Naive B cell (primary cell): ENCODE data around the gene PCGF2. TPM values are rescaled to one million over a fixed set of nuclear protein-coding genes. Genes with fewer than 3 reads are reported as not detected.

ENCODE experiments used
- ATAC-seq, 2 donors: fragments of 150-1000 bp; cut with Tn5 transposase; 2 replicates each; pipeline ENCODE4 v1.10.0; 2021; ENCODE audit warnings: low read depth in 2 of 2, mild to moderate bottlenecking in 2 of 2, moderate library complexity in 2 of 2
- DNase-seq: peaks from one replicate; pipeline ENCODE4 v3.0.0; 2022
- H3K27ac Mint-ChIP-seq, 6 donors: one replicate each; pipeline ENCODE4 v1.8.0; 2020 to 2022; ENCODE audit warnings: mild to moderate bottlenecking in 6 of 6, mixed read lengths in 6 of 6, moderate library complexity in 5 of 6, inconsistent platforms in 2 of 6
- H3K27me3 Mint-ChIP-seq, 3 donors: one replicate each; pipeline ENCODE4 v1.8.0; 2021 to 2022; ENCODE audit warnings: mixed read lengths in 3 of 3, mild to moderate bottlenecking in 1 of 3
- H3K36me3 Mint-ChIP-seq, 2 donors: one replicate each; pipeline ENCODE4 v1.8.0; 2020 to 2022; ENCODE audit warnings: mixed read lengths in 2 of 2, inconsistent platforms in 1 of 2, mild to moderate bottlenecking in 1 of 2
- H3K4me1 Mint-ChIP-seq, 3 donors: one replicate each; pipeline ENCODE4 v1.8.0; 2020 to 2022; ENCODE audit warnings: mixed read lengths in 3 of 3, inconsistent platforms in 1 of 3, mild to moderate bottlenecking in 1 of 3, moderate library complexity in 1 of 3
- H3K4me3 Mint-ChIP-seq, 8 donors: one replicate each; pipeline ENCODE4 v1.8.0; 2020 to 2022; ENCODE audit warnings: mild to moderate bottlenecking in 8 of 8, mixed read lengths in 8 of 8, moderate library complexity in 8 of 8, inconsistent platforms in 2 of 8
- H3K9me3 Mint-ChIP-seq, 7 donors: one replicate each; pipeline ENCODE4 v1.8.0; 2020 to 2022; ENCODE audit warnings: mixed read lengths in 7 of 7, mild to moderate bottlenecking in 5 of 7, inconsistent platforms in 2 of 7, moderate library complexity in 1 of 7
- polyA plus RNA-seq, 6 donors: library from polyadenylated mRNA; unstranded; fragments of 300-500 nt; fragmentation: Illumina TruSeq; gene quantifications; one replicate each; pipeline ENCODE4 v1.2.3, GENCODE V29; 2021; ENCODE audit warnings: low read depth in 6 of 6

Gene PCGF2
- polyA plus RNA-seq, 6 donors from 2014 or later, result not detected

DNA sequence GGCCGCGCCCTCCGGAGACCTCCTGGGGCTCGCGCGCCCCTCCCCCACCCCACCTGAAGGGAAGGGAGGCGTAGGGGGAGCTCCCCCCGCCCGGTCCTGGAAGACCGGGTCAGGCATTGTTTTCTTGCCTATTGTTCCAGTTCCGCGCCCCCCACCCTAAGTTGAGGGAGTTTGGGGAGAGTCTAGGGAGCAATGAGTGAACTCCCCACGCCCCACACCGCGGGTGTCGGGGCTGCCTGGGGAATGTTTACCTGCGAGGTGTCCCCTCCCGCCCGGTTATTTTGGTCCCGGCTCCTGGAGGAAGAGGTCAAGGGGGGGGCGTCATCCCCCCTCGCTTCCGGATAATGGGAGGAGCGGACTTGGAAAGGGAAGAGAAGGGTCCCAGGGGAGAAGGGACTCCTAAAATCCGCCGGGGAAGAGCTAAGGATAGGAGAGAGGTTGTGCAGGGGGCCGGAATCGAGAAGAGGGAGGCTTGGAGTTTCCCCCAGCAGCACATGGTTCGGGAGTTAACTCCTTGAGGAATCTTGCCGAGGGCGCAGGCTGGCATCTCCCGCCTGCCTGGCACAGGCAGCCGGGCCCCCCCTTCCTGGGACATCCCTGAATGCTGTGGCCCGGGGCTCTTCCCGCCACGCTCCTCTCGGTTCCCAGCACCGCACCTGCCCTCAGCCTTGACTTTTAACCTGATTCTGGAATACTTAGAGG lies 42.2 kb downstream of the PCGF2 start:
- DNase-seq (no peak), ATAC-seq (no peak)
- H3K27me3 Mint-ChIP-seq, result no peaks in the 10 kb centered on the region
- H3K36me3 Mint-ChIP-seq, result peaks cover 0 to 16% of the 10 kb centered on the region in 2 donors
- peak overlapping the region; percentile 86 to 98 (median 95) for H3K4me3 Mint-ChIP-seq
- H3K9me3 Mint-ChIP-seq, result no peaks in the 10 kb centered on the region
- H3K27ac Mint-ChIP-seq, result peak overlapping the region; percentile 46 to 97 (median 94)
- H3K4me1 Mint-ChIP-seq, result peaks cover 58 to 76% (median 69%) of the 10 kb centered on the region in 3 donors

DNA sequence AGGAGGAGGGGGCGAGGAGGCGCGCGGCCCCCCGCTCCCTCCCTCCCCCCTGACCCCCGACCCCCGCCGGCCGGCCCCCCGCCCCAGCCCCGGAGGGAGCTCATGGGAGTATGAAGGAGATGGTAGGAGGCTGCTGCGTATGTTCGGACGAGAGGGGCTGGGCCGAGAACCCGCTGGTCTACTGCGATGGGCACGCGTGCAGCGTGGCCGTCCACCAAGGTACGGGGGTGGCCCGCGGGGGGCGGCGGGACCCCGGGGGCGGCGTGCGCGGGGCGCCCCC lies 42.7 kb downstream of the PCGF2 start:
- Mint-ChIP-seq H3K4me3 (peak overlapping the region; percentile 66 to 98 (median 90)), H3K27ac (peak overlapping the region in 1 of 6 donors; percentile 97), H3K27me3 (no peaks in the 10 kb centered on the region), H3K36me3 (peaks cover 0 to 14% of the 10 kb centered on the region in 2 donors), H3K4me1 (peaks cover 53 to 71% (median 69%) of the 10 kb centered on the region in 3 donors), H3K9me3 (no peaks in the 10 kb centered on the region)
- DNase-seq (no peak), ATAC-seq (no peak)

GRCh38 chr17:38704606-38705522 lies 43.3 kb downstream of the PCGF2 start, which contains the start of gene MLLT6:
TSS of gene MLLT6 (plus strand) at chr17:38705273. CDS start at chr17:38705633, 360 bp downstream.
- peaks cover 0 to 8% of the 10 kb centered on the region in 2 donors for H3K36me3 Mint-ChIP-seq
- peak within 1 kb of the TSS; percentile 86 to 99 (median 97) for H3K4me3 Mint-ChIP-seq
- DNase-seq (peak; percentile 82), ATAC-seq (peak; percentile 32 to 38)
- no peaks in the 10 kb centered on the region for H3K27me3 Mint-ChIP-seq
- peak within 1 kb of the TSS; percentile 72 to 98 (median 97) for H3K27ac Mint-ChIP-seq
- H3K4me1 Mint-ChIP-seq, result peaks cover 53 to 70% (median 67%) of the 10 kb centered on the region in 3 donors
- H3K9me3 Mint-ChIP-seq, result no peaks in the 10 kb centered on the region

DNA sequence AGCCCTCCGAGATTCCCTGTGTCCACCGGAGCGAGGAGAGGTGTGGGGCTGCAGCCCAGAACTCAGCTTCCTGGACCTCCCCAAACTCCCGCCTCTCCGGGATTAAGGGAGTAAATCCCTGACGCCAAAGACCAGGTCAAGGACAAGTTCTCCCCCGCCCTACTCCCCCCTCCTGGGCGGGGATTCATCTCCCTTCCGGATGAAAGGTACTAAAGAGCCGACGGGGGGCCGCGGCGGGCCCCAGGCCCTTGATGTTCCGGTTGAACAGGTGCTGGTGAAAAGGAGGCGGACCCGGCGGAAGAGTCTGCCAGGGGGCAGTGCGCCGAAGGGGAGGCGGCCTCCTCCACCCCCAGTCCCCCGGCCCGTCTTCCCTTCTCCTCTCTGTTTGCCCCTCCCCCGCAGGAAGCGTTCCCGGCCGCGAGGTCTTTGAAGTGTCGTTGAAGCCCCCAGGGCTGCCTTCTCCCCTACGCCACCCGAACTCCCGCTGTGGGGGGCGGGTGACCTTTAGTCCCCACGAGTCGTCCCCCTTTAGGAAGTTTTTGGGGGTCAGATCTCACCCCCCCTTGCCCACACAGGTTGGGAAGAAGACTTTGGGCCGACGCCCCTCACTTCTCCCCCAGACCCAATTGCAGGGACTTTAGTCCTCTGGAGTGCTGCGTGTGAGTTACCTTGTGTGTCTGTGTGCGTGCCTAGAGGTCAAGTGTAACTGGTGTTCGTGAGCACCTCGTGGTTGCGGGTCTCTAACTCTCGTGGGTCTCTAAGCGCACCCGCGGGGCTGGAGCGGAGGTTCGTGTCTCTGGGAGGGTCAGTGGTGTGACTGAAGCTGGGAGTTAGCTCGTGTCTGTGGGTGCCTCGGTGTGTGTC lies 44.2 kb downstream of the PCGF2 start:
- no peaks in the 10 kb centered on the region for H3K36me3 Mint-ChIP-seq
- ATAC-seq (no peak), DNase-seq (peak; percentile 48)
- peak overlapping the region; percentile 72 to 98 (median 97) for H3K27ac Mint-ChIP-seq
- peak overlapping the region; percentile 86 to 99 (median 97) for H3K4me3 Mint-ChIP-seq
- no peaks in the 10 kb centered on the region for H3K27me3 Mint-ChIP-seq
- no peaks in the 10 kb centered on the region for H3K9me3 Mint-ChIP-seq
- H3K4me1 Mint-ChIP-seq, result peaks cover 51 to 65% (median 61%) of the 10 kb centered on the region in 3 donors

DNA sequence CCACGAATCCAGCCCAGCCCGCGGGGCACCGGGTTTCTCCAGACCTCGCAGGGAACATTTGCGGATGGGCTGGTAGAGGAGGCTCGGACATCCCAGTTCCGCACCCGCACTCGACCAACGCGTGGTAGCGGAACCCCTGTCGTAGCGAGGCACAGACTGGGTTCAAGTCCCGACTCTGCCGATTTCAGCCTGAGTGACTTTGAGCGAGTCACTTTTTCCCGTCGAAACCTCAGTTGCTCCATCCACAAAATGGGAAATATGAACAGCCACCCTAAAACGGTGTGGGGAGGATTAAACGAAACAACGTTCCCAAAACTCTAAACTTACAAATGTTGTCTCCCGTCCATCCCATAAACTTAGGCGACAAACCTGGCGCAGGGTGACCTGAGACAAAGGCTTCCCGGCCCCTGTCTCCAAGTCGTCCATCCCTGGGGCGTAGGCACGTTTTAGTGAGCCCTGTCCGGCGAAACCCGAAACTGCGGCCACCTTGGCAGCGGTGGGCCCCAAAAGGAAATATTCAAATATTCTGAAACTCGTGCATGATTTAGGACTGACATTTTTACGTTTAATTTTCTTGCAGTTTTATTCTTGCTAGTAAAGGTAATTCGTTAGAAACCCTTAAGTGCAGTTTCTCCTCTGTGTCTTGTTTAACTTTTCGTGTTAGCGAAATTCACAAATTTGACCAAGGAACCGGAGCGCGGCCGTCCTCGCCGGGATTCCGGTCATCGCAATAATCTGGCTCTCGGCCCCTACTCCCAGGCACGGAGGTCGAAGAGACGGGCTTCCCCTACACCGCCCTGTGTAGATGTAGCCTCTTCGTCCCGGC lies 45.0 kb downstream of the PCGF2 start:
- Mint-ChIP-seq H3K36me3 (no peaks in the 10 kb centered on the region), H3K27me3 (no peaks in the 10 kb centered on the region), H3K4me3 (peak overlapping the region; percentile 86 to 99 (median 97)), H3K4me1 (peaks cover 50 to 61% (median 58%) of the 10 kb centered on the region in 3 donors), H3K9me3 (no peaks in the 10 kb centered on the region), H3K27ac (peak overlapping the region; percentile 97 to 98 (median 97))
- DNase-seq (no peak), ATAC-seq (no peak)

- Mint-ChIP-seq H3K27me3 (no peaks in the 10 kb centered on the region), H3K4me1 (peaks cover 42 to 56% (median 50%) of the 10 kb centered on the region in 3 donors), H3K27ac (peak overlapping the region; percentile 97 to 99 (median 97)), H3K36me3 (no peaks in the 10 kb centered on the region), H3K9me3 (no peaks in the 10 kb centered on the region), H3K4me3 (peak overlapping the region; percentile 86 to 99 (median 97))
- ATAC-seq (peak; percentile 36 to 43), DNase-seq (peak; percentile 81)
Measured at GRCh38 chr17:38702166-38702915, 45.8 kb downstream of the PCGF2 start.

DNA sequence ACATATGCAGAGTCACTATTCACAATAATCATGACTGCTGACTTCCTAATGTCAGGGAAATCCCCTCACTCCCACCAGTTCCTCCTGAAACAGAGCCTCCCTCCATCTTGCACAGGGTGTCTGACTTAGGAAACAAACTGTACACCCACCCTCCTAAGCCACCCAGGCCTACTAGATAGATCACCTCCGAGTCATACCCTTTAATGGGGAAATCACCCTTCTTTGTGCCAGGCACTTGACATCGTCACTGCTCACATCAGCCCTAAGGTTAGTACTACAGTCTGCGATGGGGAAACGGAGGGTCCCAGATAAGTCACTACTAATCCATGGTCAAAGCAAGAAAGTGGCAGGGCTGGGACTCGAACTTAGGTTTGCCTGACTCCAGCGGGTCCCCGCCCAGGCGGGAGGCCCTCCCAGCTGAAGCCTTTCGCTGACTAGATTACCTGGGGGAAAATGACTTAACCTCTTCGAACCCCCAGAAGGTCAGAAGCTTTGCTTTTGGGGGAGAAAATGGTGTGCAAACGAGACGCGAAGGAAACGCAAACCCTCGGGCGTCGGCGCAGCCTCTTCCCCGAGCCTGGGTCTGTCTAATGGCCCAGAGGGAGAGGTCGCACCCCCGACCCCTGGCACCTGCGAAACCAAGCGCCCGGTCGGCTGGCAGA lies 46.5 kb downstream of the PCGF2 start:
- Mint-ChIP-seq H3K4me1 (peaks cover 40 to 56% (median 48%) of the 10 kb centered on the region in 3 donors), H3K4me3 (peak overlapping the region; percentile 86 to 98 (median 94)), H3K27me3 (peaks cover 0 to 4% (median 0%) of the 10 kb centered on the region in 3 donors), H3K36me3 (no peaks in the 10 kb centered on the region), H3K9me3 (no peaks in the 10 kb centered on the region), H3K27ac (peak overlapping the region; percentile 88 to 99 (median 97))
- peak; percentile 62 to 63 for ATAC-seq
- DNase-seq, result peak; percentile 79

DNA sequence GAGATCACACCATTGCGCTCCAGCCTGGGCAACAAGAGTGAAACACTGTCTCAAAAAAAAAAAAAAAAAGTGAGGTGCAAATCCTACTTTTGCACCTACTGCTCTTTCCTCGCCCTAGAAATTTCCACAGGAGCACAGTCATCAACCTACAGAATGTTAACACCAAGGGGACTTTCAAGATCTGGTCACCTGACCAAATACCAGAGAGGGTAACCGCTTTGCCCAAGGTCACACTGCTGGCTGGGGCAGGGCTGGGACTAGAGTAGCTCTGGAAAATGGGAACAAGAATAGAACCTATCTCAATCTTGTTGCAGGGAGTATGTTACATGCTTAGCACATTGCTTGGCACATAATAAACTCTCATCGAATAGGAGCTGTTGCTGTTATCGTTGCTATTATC lies 49.4 kb downstream of the PCGF2 start:
- H3K4me1 Mint-ChIP-seq, result peaks cover 26 to 42% (median 28%) of the 10 kb centered on the region in 3 donors
- H3K27me3 Mint-ChIP-seq, result peaks cover 0 to 9% (median 0%) of the 10 kb centered on the region in 3 donors
- ATAC-seq (no peak), DNase-seq (no peak)
- peak overlapping the region in 1 of 6 donors; percentile 49 for H3K27ac Mint-ChIP-seq
- H3K9me3 Mint-ChIP-seq, result no peaks in the 10 kb centered on the region
- no peak overlapping the region for H3K4me3 Mint-ChIP-seq
- H3K36me3 Mint-ChIP-seq, result no peaks in the 10 kb centered on the region

DNA sequence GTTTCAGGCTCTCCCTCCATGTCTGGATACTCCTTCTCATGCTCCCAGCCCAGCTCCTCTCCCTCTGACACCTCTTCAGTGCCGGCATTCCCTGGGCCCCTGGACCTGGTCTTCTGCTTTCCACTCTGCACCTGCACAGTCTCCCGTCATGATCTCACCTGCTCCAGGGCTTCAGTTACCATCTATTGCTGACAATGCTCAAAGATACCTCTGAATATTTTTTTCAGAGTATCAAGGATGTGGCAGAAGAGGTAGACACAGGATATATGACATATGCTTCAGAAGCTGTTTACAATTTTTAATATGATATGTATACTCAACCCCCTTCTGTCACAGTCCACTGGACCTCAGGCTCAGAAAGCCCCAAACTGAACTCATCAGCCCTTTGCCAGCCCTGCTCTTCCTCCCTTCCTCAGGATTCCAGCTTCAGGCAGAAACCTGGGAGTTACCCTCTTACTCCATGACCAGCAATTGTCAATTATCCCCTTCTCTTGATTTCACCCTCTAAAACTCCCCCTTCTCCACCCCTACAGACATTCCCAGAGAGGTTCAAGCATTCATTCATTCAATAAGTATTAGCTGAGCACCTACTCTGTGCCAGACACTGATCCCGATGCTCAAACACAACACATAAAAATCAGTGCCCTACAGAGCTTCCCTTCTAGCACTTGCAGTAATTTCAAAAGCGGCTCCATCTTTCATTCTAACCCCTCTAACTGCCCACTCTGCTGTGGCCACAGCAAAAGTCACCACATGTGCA lies 50.9 kb downstream of the PCGF2 start:
- Mint-ChIP-seq H3K36me3 (no peaks in the 10 kb centered on the region), H3K27me3 (peaks cover 0 to 18% (median 9%) of the 10 kb centered on the region in 3 donors), H3K9me3 (no peaks in the 10 kb centered on the region), H3K4me1 (peaks cover 20 to 33% (median 25%) of the 10 kb centered on the region in 3 donors), H3K4me3 (no peak overlapping the region), H3K27ac (peak overlapping the region in 3 of 6 donors; percentile 7 to 43 (median 30))
- DNase-seq, result no peak
- ATAC-seq, result no peak

GRCh38 chr17:38693700-38694329 lies 54.3 kb downstream of the PCGF2 start:
- no peak overlapping the region for H3K27ac Mint-ChIP-seq
- ATAC-seq, result no peak
- peaks cover 6 to 12% (median 7%) of the 10 kb centered on the region in 3 donors for H3K4me1 Mint-ChIP-seq
- no peaks in the 10 kb centered on the region for H3K36me3 Mint-ChIP-seq
- no peak for DNase-seq
- peaks cover 0 to 1% (median 0%) of the 10 kb centered on the region in 7 donors for H3K9me3 Mint-ChIP-seq
- peaks cover 0 to 31% (median 24%) of the 10 kb centered on the region in 3 donors for H3K27me3 Mint-ChIP-seq
- H3K4me3 Mint-ChIP-seq, result no peak overlapping the region
